Loucy (cell line): ENCODE data around the gene RARRES1.

Source experiments
- H2AFZ ChIP-seq: fragments of 200-600 bp; sonication (generic); 2 replicates; pipeline ENCODE4 v1.6.0; 2016; ENCODE audit warnings: antibody characterized with exemption, mild to moderate bottlenecking, low read length, moderate library complexity
- H3F3A ChIP-seq: fragments of 200-600 bp; 2 replicates; pipeline ENCODE4 v1.6.0; 2016; ENCODE audit warnings: antibody characterized with exemption, low read depth, mild to moderate bottlenecking
- H3K27me3 ChIP-seq: fragments of 200-600 bp; sonication (generic); 2 replicates; pipeline ENCODE4 v1.6.1; 2014; ENCODE audit warnings: low read length, mild to moderate bottlenecking; ENCODE audit not compliant: insufficient read depth, poor library complexity, severe bottlenecking
- H3K36me3 ChIP-seq: fragments of 200-600 bp; sonication (generic); 2 replicates; pipeline ENCODE4 v1.6.1; 2016; ENCODE audit warnings: low read length; ENCODE audit not compliant: insufficient read depth
- H3K4me1 ChIP-seq: fragments of 200-600 bp; sonication (generic); 2 replicates; pipeline ENCODE4 v1.5.1; 2014; ENCODE audit warnings: low read length, mild to moderate bottlenecking; ENCODE audit not compliant: insufficient read depth, poor library complexity, severe bottlenecking
- H3K4me2 ChIP-seq: fragments of 200-600 bp; sonication (generic); 2 replicates; pipeline ENCODE4 v1.6.0; 2014; ENCODE audit warnings: antibody characterized with exemption, low read length, low read depth, mild to moderate bottlenecking; ENCODE audit not compliant: poor library complexity, severe bottlenecking
- H3K4me3 ChIP-seq: fragments of 200-600 bp; sonication (generic); 2 replicates; pipeline ENCODE4 v1.5.1; 2014; ENCODE audit warnings: low read length, mild to moderate bottlenecking, mixed read lengths; ENCODE audit not compliant: poor library complexity, severe bottlenecking
- H3K79me2 ChIP-seq: fragments of 200-600 bp; sonication (generic); 2 replicates; pipeline ENCODE4 v1.6.1; 2014; ENCODE audit warnings: low read length; ENCODE audit not compliant: insufficient read depth
- H3K9ac ChIP-seq: fragments of 200-600 bp; sonication (generic); 2 replicates; pipeline ENCODE4 v1.6.0; 2014; ENCODE audit warnings: mild to moderate bottlenecking, low read depth, low read length, moderate library complexity; ENCODE audit not compliant: poor library complexity, severe bottlenecking
- H3K9me2 ChIP-seq: fragments of 200-600 bp; sonication (generic); replicated peaks from 2 replicates; pipeline ENCODE4 v1.6.1; 2016; ENCODE audit warnings: low read depth, low read length, mixed read lengths
- H3K9me3 ChIP-seq: fragments of 200-600 bp; sonication (generic); 2 replicates; pipeline ENCODE4 v1.6.1; 2014; ENCODE audit warnings: mild to moderate bottlenecking, antibody characterized with exemption, low read length, low read depth; ENCODE audit not compliant: insufficient read depth
- H4K20me1 ChIP-seq: fragments of 200-600 bp; sonication (generic); 2 replicates; pipeline ENCODE4 v1.6.0; 2014; ENCODE audit warnings: antibody characterized with exemption, low read length, mild to moderate bottlenecking; ENCODE audit not compliant: insufficient read depth, poor library complexity, severe bottlenecking
- CTCF ChIP-seq: fragments of 200-600 bp; sonication (generic); conservative IDR thresholded peaks from 2 replicates; pipeline ENCODE4 v1.5.1; 2014; ENCODE audit warnings: mild to moderate bottlenecking, antibody characterized with exemption, low read length
- EZH2phosphoT487 ChIP-seq: fragments of 200-600 bp; IDR thresholded peaks from 2 replicates; pipeline ENCODE4 v1.6.1; 2018; ENCODE audit warnings: antibody characterized with exemption, mild to moderate bottlenecking, moderate library complexity, borderline replicate concordance

Gene RARRES1

GRCh38 chr3:158731938-158732855 lies at the start of gene RARRES1:
Gene RARRES1, minus strand, starts transcription at chr3:158732457. Its CDS starts 42 bp downstream, at chr3:158732415.
- Histone ChIP-seq H2AFZ (no peak within 1 kb of the TSS), H3K79me2 (no peaks in the 10 kb centered on the region), H4K20me1 (no peaks in the 10 kb centered on the region), H3K9me2 (no peaks in the 10 kb centered on the region), H3F3A (no peaks in the 10 kb centered on the region), H3K4me1 (no peaks in the 10 kb centered on the region), H3K9me3 (no peaks in the 10 kb centered on the region), H3K4me3 (no peak within 1 kb of the TSS), H3K36me3 (no peaks in the 10 kb centered on the region), H3K27me3 (no peaks in the 10 kb centered on the region), H3K4me2 (no peak within 1 kb of the TSS), H3K9ac (no peak within 1 kb of the TSS)
- no peak for TF ChIP-seq CTCF
- no peak for TF ChIP-seq EZH2phosphoT487

- Histone ChIP-seq H3K36me3 (no peaks in the 10 kb centered on the region), H3K4me2 (no peak overlapping the region), H3K4me3 (no peak overlapping the region), H3K9me3 (no peaks in the 10 kb centered on the region), H3K9ac (no peak overlapping the region), H3F3A (no peaks in the 10 kb centered on the region), H3K9me2 (no peaks in the 10 kb centered on the region), H3K4me1 (no peaks in the 10 kb centered on the region), H3K79me2 (no peaks in the 10 kb centered on the region), H4K20me1 (no peaks in the 10 kb centered on the region), H2AFZ (no peak overlapping the region), H3K27me3 (no peaks in the 10 kb centered on the region)
- no peak for TF ChIP-seq CTCF
- TF ChIP-seq EZH2phosphoT487: no peak
These were observed 49.6 kb upstream of the RARRES1 start for GRCh38 chr3:158781849-158782248.

GRCh38 chr3:158781191-158781590 lies 48.9 kb upstream of the RARRES1 start:
- Histone ChIP-seq H3K9ac (no peak overlapping the region), H3K4me1 (no peaks in the 10 kb centered on the region), H3K9me3 (no peaks in the 10 kb centered on the region), H3K36me3 (no peaks in the 10 kb centered on the region), H3K9me2 (no peaks in the 10 kb centered on the region), H3K4me3 (no peak overlapping the region), H3K4me2 (no peak overlapping the region), H3K27me3 (no peaks in the 10 kb centered on the region), H3F3A (no peaks in the 10 kb centered on the region), H4K20me1 (no peaks in the 10 kb centered on the region), H3K79me2 (no peaks in the 10 kb centered on the region), H2AFZ (no peak overlapping the region)
- TF ChIP-seq CTCF (no peak), EZH2phosphoT487 (no peak)
